Sigmoid colon (tissue), 7 donors: ENCODE data around the gene DPPA2. TPM values are rescaled to one million over a fixed set of nuclear protein-coding genes. Genes with fewer than 3 reads are reported as not detected.

Experiments
- DNase-seq: peaks from one replicate; pipeline ENCODE4 v3.0.0-alpha.2; 2019
- H3K27ac ChIP-seq, 4 donors: fragments of 200-600 bp; sonication (generic); one replicate each; pipeline ENCODE4 v1.5.1; 2016 to 2019; ENCODE audit warnings: mild to moderate bottlenecking in 1 of 4
- H3K27me3 ChIP-seq, 3 donors: fragments of 200-600 bp; sonication (generic); one replicate each; pipeline ENCODE4 v1.5.1; 2019; ENCODE audit warnings: mild to moderate bottlenecking in 1 of 3
- H3K36me3 ChIP-seq, 4 donors: fragments of 200-600 bp; sonication (generic); one replicate each; pipeline ENCODE4 v1.5.1; 2016 to 2019
- H3K4me1 ChIP-seq, 4 donors: fragments of 200-600 bp; sonication (generic); one replicate each; pipeline ENCODE4 v1.5.1; 2017 to 2019
- H3K4me3 ChIP-seq, 4 donors: fragments of 200-600 bp; sonication (generic); one replicate each; pipeline ENCODE4 v1.5.1; 2017 to 2019; ENCODE audit warnings: mild to moderate bottlenecking in 2 of 4, moderate library complexity in 1 of 4
- H3K9me3 ChIP-seq, 4 donors: fragments of 200-600 bp in 3 of 4; sonication (generic) in 3 of 4; one replicate each; pipeline versions ENCODE4 v1.5.1 to v1.6.1; 2013 to 2019
- EP300 ChIP-seq, 4 donors: sonication (generic); formaldehyde crosslinking; IDR thresholded peaks; one replicate each; pipeline ENCODE4 v1.6.1; 2017; ENCODE audit warnings: antibody characterized with exemption in 4 of 4
- POLR2A ChIP-seq, 2 donors: fragments of 450-650 bp; IDR thresholded peaks; one replicate each; pipeline ENCODE4 v1.6.1; 2016; ENCODE audit warnings: antibody characterized with exemption in 2 of 2, mild to moderate bottlenecking in 2 of 2, moderate library complexity in 2 of 2
- POLR2AphosphoS5 ChIP-seq, 4 donors: sonication (generic); formaldehyde crosslinking; IDR thresholded peaks; one replicate each; pipeline ENCODE4 v1.6.1; 2017; ENCODE audit warnings: antibody characterized with exemption in 4 of 4
- whole genome bisulfite sequencing, 2 donors: extraction: QIAGEN DNeasy Blood & Tissue Kit; methylation state at CpG; one replicate each; pipeline ENCODE4 v1.1.7; 2013; 5-methylcytosine and 5-hydroxymethylcytosine counted together
- intact Hi-C: fragments of 100-400 bp; cut with DNase I; formaldehyde crosslinking; loops from one replicate; pipeline ENCODE4 v1.15.1; 2023
- polyA plus RNA-seq, 3 donors: library from polyadenylated mRNA; stranded (reverse); fragments of 200-250 nt; gene quantifications; one replicate each; pipeline ENCODE4 v1.2.3, GENCODE V29; 2013
- total RNA-seq, 4 donors: library from RNA; depleted of rRNA; stranded (reverse); fragments of >200 nt; gene quantifications; one replicate each; pipeline ENCODE4 v1.1.0, GENCODE V29; 2016
- TF ChIP-seq, protein P1 (sequence below), 4 experiments: fragments of 450-650 bp in 3 of 4; fragments of 200-600 bp in 1 of 4; IDR thresholded peaks; one replicate each; pipeline ENCODE4 v1.5.1; 2016 to 2019; ENCODE audit warnings: antibody characterized with exemption in 4 of 4, mild to moderate bottlenecking in 3 of 4, moderate library complexity in 2 of 4
- donor health status: healthy with polysubstance abuse.
- donor health status: Bipolar disorder and iron deficiency.
- donor health status: healthy.

The DPPA2 gene
- total and polyA plus RNA-seq, 7 donors = not detected

DNA sequence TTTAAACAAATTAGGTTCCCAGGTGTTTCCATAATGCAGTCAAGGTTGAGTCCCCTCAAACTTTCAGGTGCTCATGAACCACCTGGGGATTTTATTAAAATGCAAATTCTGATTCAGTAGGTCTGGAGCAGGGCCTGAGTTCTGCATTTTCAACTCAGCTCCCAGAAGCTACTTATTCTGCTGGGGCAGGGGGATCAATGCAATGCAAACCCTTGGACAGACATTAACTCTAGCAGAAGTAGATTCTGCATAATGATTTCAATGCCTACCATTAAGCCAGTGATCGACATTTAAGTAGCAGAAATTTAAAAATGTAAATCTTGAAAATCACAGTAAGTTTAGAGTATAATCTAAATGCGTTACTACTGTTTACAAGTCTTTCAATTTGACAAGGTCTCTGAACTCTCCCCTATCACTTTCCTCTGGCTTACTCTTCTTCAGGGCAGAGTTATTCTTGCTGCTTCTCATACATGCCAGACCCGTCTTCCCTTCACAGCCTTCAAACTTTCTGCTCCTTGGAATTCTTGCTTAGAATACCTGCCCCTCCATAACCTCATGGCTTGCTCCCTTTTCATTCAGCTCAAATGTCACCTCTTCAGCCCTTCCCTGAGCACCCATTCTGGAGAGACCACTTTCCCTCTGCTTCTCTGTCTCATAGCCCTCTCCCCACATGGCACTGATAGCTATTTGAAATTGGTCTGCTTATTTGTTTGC is 40.3 kb upstream of the DPPA2 start:
- WGBS, 2 donors = 80 to 83% methylated on average over 3 of the region's 3 CpGs
- Histone ChIP-seq H3K9me3 (no peaks in the 10 kb centered on the region), H3K4me3 (no peak overlapping the region), H3K4me1 (peaks cover 0 to 7% (median 0%) of the 10 kb centered on the region in 4 donors), H3K27me3 (no peaks in the 10 kb centered on the region), H3K27ac (no peak overlapping the region), H3K36me3 (no peaks in the 10 kb centered on the region)
- DNase-seq = no peak
- TF ChIP-seq POLR2A (IDR thresholded peaks at IDR 0.05) (no peak), POLR2AphosphoS5 (IDR thresholded peaks at IDR 0.05) (no peak), EP300 (IDR thresholded peaks at IDR 0.05) (no peak)
- TF ChIP-seq, protein P1, sequence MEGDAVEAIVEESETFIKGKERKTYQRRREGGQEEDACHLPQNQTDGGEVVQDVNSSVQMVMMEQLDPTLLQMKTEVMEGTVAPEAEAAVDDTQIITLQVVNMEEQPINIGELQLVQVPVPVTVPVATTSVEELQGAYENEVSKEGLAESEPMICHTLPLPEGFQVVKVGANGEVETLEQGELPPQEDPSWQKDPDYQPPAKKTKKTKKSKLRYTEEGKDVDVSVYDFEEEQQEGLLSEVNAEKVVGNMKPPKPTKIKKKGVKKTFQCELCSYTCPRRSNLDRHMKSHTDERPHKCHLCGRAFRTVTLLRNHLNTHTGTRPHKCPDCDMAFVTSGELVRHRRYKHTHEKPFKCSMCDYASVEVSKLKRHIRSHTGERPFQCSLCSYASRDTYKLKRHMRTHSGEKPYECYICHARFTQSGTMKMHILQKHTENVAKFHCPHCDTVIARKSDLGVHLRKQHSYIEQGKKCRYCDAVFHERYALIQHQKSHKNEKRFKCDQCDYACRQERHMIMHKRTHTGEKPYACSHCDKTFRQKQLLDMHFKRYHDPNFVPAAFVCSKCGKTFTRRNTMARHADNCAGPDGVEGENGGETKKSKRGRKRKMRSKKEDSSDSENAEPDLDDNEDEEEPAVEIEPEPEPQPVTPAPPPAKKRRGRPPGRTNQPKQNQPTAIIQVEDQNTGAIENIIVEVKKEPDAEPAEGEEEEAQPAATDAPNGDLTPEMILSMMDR (IDR thresholded peaks at IDR 0.05) = no peak
- intact Hi-C loops = no loop called here

DNA sequence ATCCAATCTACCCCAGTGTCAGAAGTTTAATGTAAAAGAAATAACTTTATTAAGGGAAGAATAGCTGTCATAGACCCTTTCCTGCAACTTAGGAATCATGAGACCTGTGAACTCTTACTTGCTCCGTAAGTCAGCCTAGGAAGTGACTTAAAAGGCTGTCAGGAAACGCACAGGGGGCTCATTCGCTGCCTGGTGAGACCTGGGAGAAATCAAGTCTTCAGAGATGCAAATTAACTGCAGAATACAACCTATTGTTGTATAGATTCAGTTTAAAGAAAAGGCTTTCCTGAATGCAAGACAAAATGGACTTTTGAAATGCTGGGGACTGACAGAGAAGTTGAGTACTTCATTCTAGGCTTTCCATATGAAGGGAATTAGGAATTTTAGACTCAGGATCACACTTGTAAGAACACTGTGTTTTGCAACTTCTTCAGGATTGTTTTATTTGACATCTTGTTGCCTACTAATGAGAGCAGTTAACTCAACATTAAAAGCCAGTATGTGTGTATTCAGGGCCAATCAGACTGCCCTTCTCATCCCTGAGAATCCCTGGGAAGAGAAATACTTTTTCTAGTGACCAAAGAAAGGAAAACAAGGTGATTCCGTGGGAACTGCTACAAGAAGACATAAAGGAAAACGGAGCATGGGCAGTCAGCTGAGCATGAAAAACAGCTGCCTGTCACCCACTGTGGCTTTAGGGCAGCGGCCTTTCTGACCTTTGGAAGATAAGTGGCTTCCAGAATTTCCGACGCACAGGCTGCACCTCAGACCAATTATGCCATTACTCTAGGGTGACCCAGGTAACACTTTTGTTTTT is 39.5 kb upstream of the DPPA2 start:
- Histone ChIP-seq H3K4me1 (peaks cover 0 to 7% (median 0%) of the 10 kb centered on the region in 4 donors), H3K27ac (no peak overlapping the region), H3K4me3 (no peak overlapping the region), H3K27me3 (no peaks in the 10 kb centered on the region), H3K9me3 (no peaks in the 10 kb centered on the region), H3K36me3 (no peaks in the 10 kb centered on the region)
- TF ChIP-seq, protein P1 (IDR thresholded peaks at IDR 0.05) = no peak
- no peak for TF ChIP-seq POLR2AphosphoS5 (IDR thresholded peaks at IDR 0.05)
- TF ChIP-seq EP300 (IDR thresholded peaks at IDR 0.05) = no peak
- TF ChIP-seq POLR2A (IDR thresholded peaks at IDR 0.05) = no peak
- 57 to 72% methylated on average over 8 of the region's 8 CpGs for WGBS, 2 donors
- intact Hi-C loops = no loop called here
- no peak for DNase-seq

DNA sequence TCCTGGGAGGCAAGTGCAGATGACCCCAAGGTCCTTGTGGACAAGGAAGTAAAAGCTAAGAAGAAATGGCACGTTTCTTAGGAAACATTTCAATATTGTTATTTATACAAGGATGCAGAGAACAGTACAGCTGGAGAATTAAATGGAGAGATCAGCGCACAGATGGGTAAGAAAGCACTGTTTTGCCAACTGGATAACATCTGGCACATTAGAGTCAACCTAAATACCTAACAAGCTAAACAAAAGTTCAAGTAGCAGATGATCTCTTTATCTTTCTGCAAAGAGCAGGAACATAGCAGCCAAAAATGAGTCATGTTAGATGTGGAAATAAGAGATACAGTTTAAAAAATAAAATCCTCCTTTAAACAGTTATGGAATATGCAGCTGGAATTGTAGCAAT is 36.7 kb upstream of the DPPA2 start:
- no peak overlapping the region for H3K27ac ChIP-seq
- intact Hi-C loops = no loop called here
- TF ChIP-seq POLR2AphosphoS5 (IDR thresholded peaks at IDR 0.05) (no peak), EP300 (IDR thresholded peaks at IDR 0.05) (no peak), POLR2A (IDR thresholded peaks at IDR 0.05) (no peak)
- TF ChIP-seq, protein P1 (IDR thresholded peaks at IDR 0.05) = no peak

DNA sequence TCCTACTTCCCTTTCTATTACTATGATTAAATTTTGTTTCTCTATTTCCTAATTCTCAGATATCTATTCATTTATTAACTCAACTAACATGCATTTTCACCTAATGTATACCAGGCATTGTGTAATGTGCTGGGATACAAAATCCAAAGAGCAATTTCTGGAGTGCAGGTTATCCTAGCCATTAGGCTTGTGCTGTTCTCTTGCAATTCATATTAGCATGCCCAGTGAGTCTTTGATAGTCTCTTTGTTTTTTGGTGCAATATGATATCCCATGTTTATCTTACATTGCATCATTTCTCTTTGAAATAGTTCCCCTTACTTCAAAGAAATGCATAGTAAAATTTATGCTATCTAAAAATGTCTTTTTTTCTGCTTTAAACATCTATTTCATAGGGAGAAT is 34.9 kb upstream of the DPPA2 start:
- H3K9me3 ChIP-seq = no peaks in the 10 kb centered on the region
- peaks cover 0 to 7% (median 0%) of the 10 kb centered on the region in 4 donors for H3K4me1 ChIP-seq
- no peak for DNase-seq
- no peak overlapping the region for H3K27ac ChIP-seq
- TF ChIP-seq POLR2A (IDR thresholded peaks at IDR 0.05) (no peak), POLR2AphosphoS5 (IDR thresholded peaks at IDR 0.05) (no peak), EP300 (IDR thresholded peaks at IDR 0.05) (no peak)
- TF ChIP-seq, protein P1 (IDR thresholded peaks at IDR 0.05) = no peak
- H3K4me3 ChIP-seq = no peak overlapping the region
- no peaks in the 10 kb centered on the region for H3K27me3 ChIP-seq
- intact Hi-C loops = no loop called here
- H3K36me3 ChIP-seq = no peaks in the 10 kb centered on the region

More for the DNA sequence above, 36.7 kb upstream of the DPPA2 start:
- no peaks in the 10 kb centered on the region for H3K9me3 ChIP-seq
- DNase-seq = no peak
- peaks cover 0 to 7% (median 0%) of the 10 kb centered on the region in 4 donors for H3K4me1 ChIP-seq
- H3K4me3 ChIP-seq = no peak overlapping the region
- no peaks in the 10 kb centered on the region for H3K27me3 ChIP-seq
- no peaks in the 10 kb centered on the region for H3K36me3 ChIP-seq
- 44 to 55% methylated on average over 2 of the region's 2 CpGs for WGBS, 2 donors
